H9 (cell line): ENCODE results near the gene LGALS9. TPM values are rescaled to one million over a fixed set of nuclear protein-coding genes. Genes with fewer than 3 reads are reported as not detected.
A peak's percentile ranks its signal among the peaks of the same experiment; 100 is the strongest.

ENCODE experiments used
- DNase-seq: peaks from one replicate; pipeline ENCODE4 v3.0.0-alpha.2; 2017
- H2AFZ ChIP-seq: one replicate; pipeline ENCODE4 v1.6.1; 2013; ENCODE audit warnings: mild to moderate bottlenecking, low read length, control low read depth, moderate library complexity
- H2AK5ac ChIP-seq: 2 replicates; pipeline ENCODE4 v1.6.1; 2013; ENCODE audit warnings: low read length, control low read depth, mixed read lengths; ENCODE audit not compliant: insufficient read length
- H2BK120ac ChIP-seq: one replicate; pipeline ENCODE4 v1.6.1; 2013; ENCODE audit warnings: low read depth, mild to moderate bottlenecking, low read length, control low read depth, inconsistent platforms; ENCODE audit not compliant: poor library complexity, severe bottlenecking
- H2BK12ac ChIP-seq: 2 replicates; pipeline ENCODE4 v1.6.1; 2013; ENCODE audit warnings: low read length, control low read depth, mixed read lengths, low read depth; ENCODE audit not compliant: insufficient read length
- H2BK15ac ChIP-seq: 2 replicates; pipeline ENCODE4 v1.6.1; 2013; ENCODE audit warnings: low read depth, low read length, control low read depth
- H2BK20ac ChIP-seq: one replicate; pipeline ENCODE4 v1.6.1; 2013; ENCODE audit warnings: low read depth, mild to moderate bottlenecking, low read length, control low read depth, inconsistent platforms; ENCODE audit not compliant: poor library complexity, severe bottlenecking
- H2BK5ac ChIP-seq: 2 replicates; pipeline ENCODE4 v1.6.1; 2013; ENCODE audit warnings: low read length, control low read depth, mixed read lengths; ENCODE audit not compliant: insufficient read length
- H3K14ac ChIP-seq: 2 replicates; pipeline ENCODE4 v1.6.1; 2013; ENCODE audit warnings: low read length, control low read depth; ENCODE audit not compliant: insufficient read depth
- H3K18ac ChIP-seq: 2 replicates; pipeline ENCODE4 v1.6.1; 2013; ENCODE audit warnings: low read depth, mild to moderate bottlenecking, mixed read lengths, low read length, control low read depth; ENCODE audit not compliant: insufficient read length
- H3K23ac ChIP-seq: 2 replicates; pipeline ENCODE4 v1.6.1; 2013; ENCODE audit warnings: low read length, control low read depth, mixed read lengths, low read depth; ENCODE audit not compliant: insufficient read length
- H3K23me2 ChIP-seq: 2 replicates; pipeline ENCODE4 v1.6.1; 2013; ENCODE audit warnings: low read depth, mild to moderate bottlenecking, mixed read lengths, low read length, control low read depth; ENCODE audit not compliant: insufficient read length, poor library complexity, severe bottlenecking
- H3K27ac ChIP-seq: 2 replicates; pipeline ENCODE4 v1.5.1; 2013; ENCODE audit warnings: low read length, control low read depth, mixed read lengths, low read depth; ENCODE audit not compliant: insufficient read length
- H3K27me3 ChIP-seq: 2 replicates; pipeline ENCODE4 v1.6.1; 2013; ENCODE audit warnings: low read length, control low read depth, inconsistent platforms; ENCODE audit not compliant: insufficient read depth
- H3K4ac ChIP-seq: 2 replicates; pipeline ENCODE4 v1.6.1; 2013; ENCODE audit warnings: low read depth, mild to moderate bottlenecking, control low read depth, inconsistent platforms, low read length, moderate library complexity
- H3K4me1 ChIP-seq: 2 replicates; pipeline ENCODE4 v1.6.1; 2013; ENCODE audit warnings: low read length, control low read depth, inconsistent platforms; ENCODE audit not compliant: insufficient read depth
- H3K4me2 ChIP-seq: 2 replicates; pipeline ENCODE4 v1.6.1; 2013; ENCODE audit warnings: low read length, control low read depth, mixed read lengths; ENCODE audit not compliant: insufficient read length, insufficient read depth
- H3K56ac ChIP-seq: 2 replicates; pipeline ENCODE4 v1.6.1; 2013; ENCODE audit warnings: low read depth, mild to moderate bottlenecking, mixed read lengths, low read length, control low read depth; ENCODE audit not compliant: insufficient read length
- H3K79me1 ChIP-seq: 2 replicates; pipeline ENCODE4 v1.6.1; 2013; ENCODE audit warnings: low read depth, mild to moderate bottlenecking, moderate library complexity, low read length, control low read depth, inconsistent platforms; ENCODE audit not compliant: insufficient read depth, poor library complexity, severe bottlenecking
- H3K79me2 ChIP-seq: 2 replicates; pipeline ENCODE4 v1.6.1; 2013; ENCODE audit warnings: low read length, control low read depth, inconsistent platforms; ENCODE audit not compliant: insufficient read depth
- H3K9ac ChIP-seq: 2 replicates; pipeline ENCODE4 v1.6.1; 2013; ENCODE audit warnings: low read length, control low read depth, mixed read lengths; ENCODE audit not compliant: insufficient read length; ENCODE audit errors: extremely low read depth
- H3K9me3 ChIP-seq: one replicate; pipeline ENCODE4 v1.6.1; 2013; ENCODE audit warnings: low read depth, low read length, inconsistent platforms; ENCODE audit not compliant: control insufficient read depth
- H3T11ph ChIP-seq: one replicate; pipeline ENCODE4 v1.6.1; 2013; ENCODE audit warnings: mild to moderate bottlenecking, low read length, control low read depth, inconsistent platforms
- H4K20me1 ChIP-seq: one replicate; pipeline ENCODE4 v1.6.1; 2013; ENCODE audit not compliant: control insufficient read depth, insufficient read length, insufficient read depth
- H4K5ac ChIP-seq: 2 replicates; pipeline ENCODE4 v1.6.1; 2013; ENCODE audit warnings: low read depth, mild to moderate bottlenecking, mixed read lengths, low read length, control low read depth; ENCODE audit not compliant: insufficient read length
- H4K8ac ChIP-seq: replicated peaks from 2 replicates; pipeline ENCODE4 v1.6.1; 2013; ENCODE audit warnings: low read length, control low read depth, mixed read lengths, low read depth; ENCODE audit not compliant: insufficient read length
- H4K91ac ChIP-seq: 2 replicates; pipeline ENCODE4 v1.6.1; 2013; ENCODE audit warnings: low read depth, mild to moderate bottlenecking, moderate library complexity, mixed read lengths, low read length, control low read depth; ENCODE audit not compliant: insufficient read length
- H3K27ac Mint-ChIP-seq, 3 experiments: 2 replicates in 2 of 3; 3 replicates in 1 of 3; pipeline ENCODE4 v1.8.0; 2020 to 2021; ENCODE audit warnings: mixed read lengths in 3 of 3, mild to moderate bottlenecking in 1 of 3, moderate library complexity in 1 of 3
- H3K27me3 Mint-ChIP-seq: 2 replicates; pipeline ENCODE4 v1.8.0; 2021; ENCODE audit warnings: low read depth, mild to moderate bottlenecking, moderate library complexity, mixed read lengths
- H3K36me3 Mint-ChIP-seq, 3 experiments: 2 replicates in 2 of 3; 3 replicates in 1 of 3; pipeline ENCODE4 v1.8.0; 2020 to 2021; ENCODE audit warnings: low read depth in 3 of 3, mixed read lengths in 3 of 3; ENCODE audit not compliant: insufficient read depth in 1 of 3
- H3K4me1 Mint-ChIP-seq, 2 experiments: 2 replicates each; pipeline ENCODE4 v1.8.0; 2020; ENCODE audit warnings: mixed read lengths in 2 of 2
- H3K4me3 Mint-ChIP-seq, 2 experiments: 2 replicates in 1 of 2; 3 replicates in 1 of 2; pipeline ENCODE4 v1.8.0; 2020 to 2021; ENCODE audit warnings: mild to moderate bottlenecking in 2 of 2, mixed read lengths in 2 of 2, moderate library complexity in 1 of 2
- H3K9me3 Mint-ChIP-seq, 2 experiments: 2 replicates in 1 of 2; 3 replicates in 1 of 2; pipeline ENCODE4 v1.8.0; 2020; ENCODE audit warnings: mild to moderate bottlenecking in 2 of 2, mixed read lengths in 2 of 2, moderate library complexity in 1 of 2
- WGBS: extraction: QIAGEN DNeasy Blood & Tissue Kit; methylation state at CpG from one replicate; pipeline ENCODE4 v1.1.7; 2013; ENCODE audit warnings: missing lambda C conversion rate, low lambda C conversion rate, mixed read lengths; ENCODE audit not compliant: insufficient read length; ENCODE audit errors: extremely low coverage; 5-methylcytosine and 5-hydroxymethylcytosine counted together
- total RNA-seq: library from RNA; stranded (reverse); gene quantifications from 2 replicates; pipeline ENCODE4 v1.2.1, GENCODE V29; 2021
- TF ChIP-seq, protein P1 (sequence below): fragments of 200-600 bp; sonication (generic); conservative IDR thresholded peaks from 3 replicates; pipeline ENCODE4 v1.8.0; 2021; ENCODE audit warnings: antibody characterized with exemption, mild to moderate bottlenecking

The LGALS9 gene
- total RNA-seq, 1 experiment from 2014 or later = 2.5 TPM

- H4K8ac ChIP-seq = no peak overlapping the region
- H2AK5ac ChIP-seq = no peak overlapping the region
- no peaks in the 10 kb centered on the region for H3K79me1 ChIP-seq
- no peaks in the 10 kb centered on the region for H3K4me1 ChIP-seq
- DNase-seq = no peak
- no peak overlapping the region for H3K23ac ChIP-seq
- TF ChIP-seq, protein P1, sequence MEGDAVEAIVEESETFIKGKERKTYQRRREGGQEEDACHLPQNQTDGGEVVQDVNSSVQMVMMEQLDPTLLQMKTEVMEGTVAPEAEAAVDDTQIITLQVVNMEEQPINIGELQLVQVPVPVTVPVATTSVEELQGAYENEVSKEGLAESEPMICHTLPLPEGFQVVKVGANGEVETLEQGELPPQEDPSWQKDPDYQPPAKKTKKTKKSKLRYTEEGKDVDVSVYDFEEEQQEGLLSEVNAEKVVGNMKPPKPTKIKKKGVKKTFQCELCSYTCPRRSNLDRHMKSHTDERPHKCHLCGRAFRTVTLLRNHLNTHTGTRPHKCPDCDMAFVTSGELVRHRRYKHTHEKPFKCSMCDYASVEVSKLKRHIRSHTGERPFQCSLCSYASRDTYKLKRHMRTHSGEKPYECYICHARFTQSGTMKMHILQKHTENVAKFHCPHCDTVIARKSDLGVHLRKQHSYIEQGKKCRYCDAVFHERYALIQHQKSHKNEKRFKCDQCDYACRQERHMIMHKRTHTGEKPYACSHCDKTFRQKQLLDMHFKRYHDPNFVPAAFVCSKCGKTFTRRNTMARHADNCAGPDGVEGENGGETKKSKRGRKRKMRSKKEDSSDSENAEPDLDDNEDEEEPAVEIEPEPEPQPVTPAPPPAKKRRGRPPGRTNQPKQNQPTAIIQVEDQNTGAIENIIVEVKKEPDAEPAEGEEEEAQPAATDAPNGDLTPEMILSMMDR = no peak; the same call in 2 of the 3 replicates
- H3K4me2 ChIP-seq = no peak overlapping the region
- Mint-ChIP-seq H3K9me3 (no peaks in the 10 kb centered on the region), H3K27me3 (no peaks in the 10 kb centered on the region), H3K4me3 (no peak overlapping the region), H3K36me3 (peaks cover 4 to 37% (median 16%) of the 10 kb centered on the region in 3 experiments; a peak in 6 of 7 replicates), H3K4me1 (peaks cover 12 to 15% of the 10 kb centered on the region in 2 experiments), H3K27ac (peak overlapping the region in 1 of 3 experiments; percentile 59; a peak in 1 of 7 replicates)
- no peak overlapping the region for H3K18ac ChIP-seq
- H2BK15ac ChIP-seq = no peak overlapping the region
- no peak overlapping the region for H3K56ac ChIP-seq
- H3K4ac ChIP-seq = no peak overlapping the region
- no peak overlapping the region for H2AFZ ChIP-seq
- H3T11ph ChIP-seq = no peak overlapping the region
- no peak overlapping the region for H4K91ac ChIP-seq
- H2BK12ac ChIP-seq = no peak overlapping the region
- H4K20me1 ChIP-seq = no peaks in the 10 kb centered on the region
- no peak overlapping the region for H4K5ac ChIP-seq
- H3K27ac ChIP-seq = no peak overlapping the region
- H3K23me2 ChIP-seq = no peaks in the 10 kb centered on the region
- no peak overlapping the region for H2BK120ac ChIP-seq
- no peak overlapping the region for H2BK5ac ChIP-seq
- no peaks in the 10 kb centered on the region for H3K9me3 ChIP-seq
- H3K14ac ChIP-seq = no peak overlapping the region
- no CpG with 5 or more reads among the region's 9 CpGs for WGBS
- H2BK20ac ChIP-seq = no peak overlapping the region
- H3K9ac ChIP-seq = no peak overlapping the region
- H3K79me2 ChIP-seq = no peaks in the 10 kb centered on the region
- no peaks in the 10 kb centered on the region for H3K27me3 ChIP-seq
These were observed 37.6 kb upstream of the LGALS9 start for GRCh38 chr17:27593232-27593856.
